Activated CD8-positive, alpha-beta memory T cell treated with anti-CD3 and anti-CD28 coated beads for 4 hours (primary cell): Measurements from ENCODE around the gene CNTNAP1.

Experiments
- DNase-seq, 2 donors: peaks; one replicate each; pipeline ENCODE4 v3.0.0-alpha.2; 2020; ENCODE audit warnings: low read depth in 2 of 2

The CNTNAP1 gene

GRCh38 chr17:42670789-42671657 is 11.3 kb upstream of the CNTNAP1 start:
- DNase-seq = no peak

GRCh38 chr17:42672038-42672437 is 10.3 kb upstream of the CNTNAP1 start:
- no peak for DNase-seq

- no peak for DNase-seq
These were observed 9.0 kb upstream of the CNTNAP1 start for GRCh38 chr17:42673266-42673884.

- no peak for DNase-seq
These were observed 8.2 kb upstream of the CNTNAP1 start for GRCh38 chr17:42673885-42674754.

GRCh38 chr17:42674755-42675347 is 7.5 kb upstream of the CNTNAP1 start:
- DNase-seq = no peak

- DNase-seq = no peak
These were observed 6.9 kb upstream of the CNTNAP1 start for GRCh38 chr17:42675348-42675964.

- DNase-seq = no peak
These were observed 6.3 kb upstream of the CNTNAP1 start for GRCh38 chr17:42675965-42676423.

GRCh38 chr17:42676424-42677011 is 5.8 kb upstream of the CNTNAP1 start, which contains the start of gene PLEKHH3:
TSS of gene PLEKHH3 (minus strand) at chr17:42676994. CDS start at chr17:42676563, 431 bp downstream.
- no peak for DNase-seq

- peak; percentile 95 to 98 for DNase-seq
These were observed 5.1 kb upstream of the CNTNAP1 start for GRCh38 chr17:42677012-42677857.

- peak; percentile 47 to 56 for DNase-seq
These were observed 4.2 kb upstream of the CNTNAP1 start for GRCh38 chr17:42677921-42678781.

- DNase-seq = no peak
These were observed 3.3 kb upstream of the CNTNAP1 start for GRCh38 chr17:42678951-42679491.

- DNase-seq = no peak
These were observed 2.6 kb upstream of the CNTNAP1 start for GRCh38 chr17:42679492-42680330.

GRCh38 chr17:42680331-42680808 is 2.0 kb upstream of the CNTNAP1 start:
- DNase-seq = no peak

GRCh38 chr17:42682722-42683403 is 532 bp downstream of the CNTNAP1 start:
- DNase-seq = no peak

GRCh38 chr17:42683407-42684034 is 1.2 kb downstream of the CNTNAP1 start:
- DNase-seq = no peak

GRCh38 chr17:42684929-42685556 is 2.7 kb downstream of the CNTNAP1 start:
- DNase-seq = no peak
